HG03469 (cell line): ENCODE data around the gene LRRC59.

Experiments
- ATAC-seq: cut with Tn5 transposase; IDR thresholded peaks from one replicate; pipeline ENCODE4 v1.9.1; 2021; ENCODE audit warnings: mild to moderate bottlenecking, moderate library complexity, moderate number of reproducible peaks; ENCODE audit not compliant: unreplicated experiment

LRRC59 gene

GRCh38 chr17:50388728-50389127, 8.6 kb downstream of the LRRC59 start:
- ATAC-seq: no peak

DNA sequence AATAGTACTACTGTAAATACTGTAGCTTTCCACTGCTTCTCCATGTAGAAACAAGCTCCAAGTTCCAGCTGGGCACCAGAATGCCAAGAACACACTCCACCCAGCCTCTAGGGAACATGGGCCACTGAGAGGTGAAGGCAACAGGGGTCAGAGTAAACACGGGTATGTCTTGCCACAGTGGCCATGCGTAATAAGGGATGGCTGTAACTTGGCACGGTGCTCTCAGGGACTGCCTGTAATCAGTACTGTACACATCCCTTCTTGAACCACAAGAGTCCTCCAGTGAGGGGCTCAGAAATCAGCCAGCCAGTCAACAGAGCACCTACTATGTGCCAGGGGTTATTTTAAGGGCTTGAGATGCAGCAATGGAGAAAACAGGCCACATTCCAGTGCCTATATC, 10.8 kb downstream of the LRRC59 start:
- ATAC-seq: no peak

- ATAC-seq: no peak
These were observed 14.4 kb downstream of the LRRC59 start for GRCh38 chr17:50382931-50383330.

DNA sequence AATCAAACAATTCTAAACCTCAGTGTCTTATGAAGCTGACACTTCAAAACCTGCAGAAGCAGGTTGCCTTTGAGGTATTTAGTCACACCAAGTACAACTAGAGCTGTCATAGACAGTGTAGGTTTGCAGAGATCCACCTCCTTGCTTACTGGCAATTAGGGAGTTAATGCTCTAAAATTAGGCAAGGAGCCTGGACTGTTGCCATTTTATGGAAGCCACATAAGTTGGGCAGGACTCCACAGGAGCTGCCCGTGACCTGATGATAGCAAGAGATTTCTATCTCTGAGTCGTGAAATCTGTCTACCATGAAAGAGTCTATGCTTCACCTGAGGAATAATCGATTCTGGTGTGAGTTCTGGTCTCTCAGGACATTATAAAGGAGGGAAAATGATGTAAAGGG, 15.4 kb downstream of the LRRC59 start:
- ATAC-seq: no peak

GRCh38 chr17:50381260-50381815, 16.0 kb downstream of the LRRC59 start:
- ATAC-seq: no peak

- no peak for ATAC-seq
These were observed 16.7 kb downstream of the LRRC59 start for GRCh38 chr17:50380369-50381259.

DNA sequence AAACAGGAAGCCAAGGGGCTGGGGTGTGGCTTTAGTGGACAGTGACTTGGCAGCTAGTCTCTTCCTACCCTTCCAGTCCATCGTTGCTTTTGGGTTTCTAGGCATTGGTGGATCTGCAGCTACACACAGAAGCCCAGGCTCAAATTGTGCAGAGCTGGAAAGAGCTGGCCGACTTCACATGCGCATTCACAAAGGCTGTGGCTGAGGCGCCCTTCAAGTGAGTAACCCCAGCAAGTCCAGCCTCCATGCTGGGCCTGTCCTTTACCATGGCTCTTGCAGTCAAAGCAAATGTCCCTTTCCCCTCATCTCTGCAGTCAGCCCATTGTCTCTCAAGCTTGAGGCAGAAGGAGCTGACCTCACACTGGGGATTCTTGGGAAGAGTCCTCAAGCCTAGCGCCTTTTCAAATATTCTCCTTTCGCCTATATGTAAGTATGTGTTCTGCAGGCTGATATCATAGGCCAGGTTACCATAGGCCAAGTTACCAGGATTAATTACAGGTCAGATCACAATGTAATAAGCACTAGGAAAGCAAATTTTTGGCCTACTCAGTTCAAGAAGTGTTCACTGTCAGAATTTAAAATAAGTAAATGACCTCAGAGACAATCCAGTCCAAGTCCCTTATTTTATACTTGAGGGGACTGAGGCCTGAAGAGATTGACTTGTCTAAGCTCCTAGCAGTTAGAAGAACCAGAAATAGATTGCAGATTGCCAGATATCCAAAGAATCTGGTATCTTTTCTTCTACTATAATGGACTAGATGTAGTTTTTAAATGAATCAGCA, 17.8 kb downstream of the LRRC59 start:
- no peak for ATAC-seq

DNA sequence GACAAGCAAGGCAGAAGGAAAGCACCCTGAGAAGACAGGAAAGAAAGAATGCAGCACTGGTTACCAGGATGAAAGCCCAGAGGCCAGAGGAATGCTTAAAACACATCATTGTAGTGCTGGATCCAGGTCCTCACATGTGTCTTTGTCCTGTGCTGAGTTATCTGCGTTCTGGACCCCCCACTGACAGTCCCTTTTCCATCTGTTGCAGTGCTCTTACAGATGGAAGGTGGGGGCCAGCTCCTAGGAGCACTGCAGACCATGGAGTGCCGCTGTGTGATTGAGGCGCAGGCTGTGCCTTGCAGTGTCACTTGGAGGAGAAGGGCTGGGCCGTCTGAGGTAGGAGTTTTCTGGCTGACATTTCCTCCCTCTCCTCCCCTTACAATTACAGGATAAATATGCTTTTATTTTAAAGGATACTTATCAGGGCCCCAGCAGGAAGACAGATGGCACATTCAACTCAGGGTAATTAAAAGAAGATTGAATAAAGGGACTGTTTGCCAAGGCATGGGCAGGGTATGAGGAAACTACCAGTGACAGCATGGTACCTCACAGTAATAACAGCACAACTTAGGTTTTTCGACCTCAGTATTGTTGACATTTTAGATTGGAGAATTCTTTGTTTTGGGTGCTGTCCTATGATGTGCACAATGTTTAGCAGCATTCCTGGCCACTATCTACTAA, 21.3 kb downstream of the LRRC59 start:
- no peak for ATAC-seq

- ATAC-seq: no peak
These were observed 23.6 kb downstream of the LRRC59 start for GRCh38 chr17:50373705-50374104.

- no peak for ATAC-seq
These were observed 24.4 kb downstream of the LRRC59 start, which contains the start of the genes EME1 and MRPL27 for GRCh38 chr17:50372758-50373556. Gene EME1 (plus strand): TSS chr17:50373229. CDS start chr17:50375209, 1,980 bp downstream. Gene MRPL27 (minus strand): TSS chr17:50373184. CDS start chr17:50373170, 14 bp downstream.

DNA sequence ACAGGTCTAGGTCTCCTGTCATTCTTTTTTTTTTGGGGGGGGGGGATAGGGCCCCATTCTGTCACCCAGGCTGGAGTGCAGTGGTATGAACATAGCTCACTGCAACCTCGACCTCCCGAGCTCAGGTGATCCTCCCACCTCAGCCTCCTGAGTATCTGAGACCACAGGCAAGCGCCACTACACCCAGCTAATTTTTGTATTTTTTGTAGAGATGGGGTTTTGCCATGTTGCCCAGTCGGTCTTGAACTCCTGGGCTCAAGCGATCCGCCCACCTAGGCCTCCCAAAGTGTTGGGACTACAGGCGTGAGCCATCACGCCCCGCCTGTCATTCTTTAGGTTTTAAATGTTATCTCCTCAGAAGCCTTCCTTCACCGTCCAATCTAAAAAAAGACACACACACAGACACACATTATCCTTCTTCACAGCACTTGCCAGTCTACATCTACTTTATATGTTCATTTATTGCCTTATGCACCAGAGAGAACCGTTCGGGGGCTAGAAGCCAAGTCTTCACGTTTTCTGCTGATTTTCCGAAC, 25.0 kb downstream of the LRRC59 start:
- no peak for ATAC-seq

- ATAC-seq: no peak
These were observed 25.8 kb downstream of the LRRC59 start for GRCh38 chr17:50371526-50371925.

- no peak for ATAC-seq
These were observed 27.3 kb downstream of the LRRC59 start for GRCh38 chr17:50370052-50370451.

- no peak for ATAC-seq
These were observed 29.9 kb downstream of the LRRC59 start for GRCh38 chr17:50367401-50367800.

GRCh38 chr17:50365649-50366393, 31.5 kb downstream of the LRRC59 start:
- ATAC-seq: no peak

- ATAC-seq: no peak
These were observed 32.2 kb downstream of the LRRC59 start for GRCh38 chr17:50365165-50365564.

DNA sequence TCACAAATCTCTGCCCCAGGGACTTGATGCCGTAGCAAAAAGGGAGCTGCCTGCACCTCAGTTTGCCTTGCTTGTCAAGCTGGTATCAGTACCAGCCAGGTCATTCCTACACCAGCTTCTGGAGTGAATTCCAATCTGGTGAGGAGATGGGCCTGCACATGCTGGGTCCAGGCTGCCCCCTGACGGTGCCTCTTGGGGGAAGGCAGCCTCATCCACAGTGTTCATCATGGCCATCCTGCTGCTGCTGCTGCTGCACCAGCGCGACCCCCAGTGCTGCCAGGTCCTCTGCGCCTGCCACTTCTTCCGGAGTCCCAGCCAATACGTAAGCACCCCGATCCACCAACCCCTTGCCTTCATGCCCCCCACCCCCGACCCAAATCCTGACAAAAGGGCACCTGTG, 32.6 kb downstream of the LRRC59 start:
- no peak for ATAC-seq

DNA sequence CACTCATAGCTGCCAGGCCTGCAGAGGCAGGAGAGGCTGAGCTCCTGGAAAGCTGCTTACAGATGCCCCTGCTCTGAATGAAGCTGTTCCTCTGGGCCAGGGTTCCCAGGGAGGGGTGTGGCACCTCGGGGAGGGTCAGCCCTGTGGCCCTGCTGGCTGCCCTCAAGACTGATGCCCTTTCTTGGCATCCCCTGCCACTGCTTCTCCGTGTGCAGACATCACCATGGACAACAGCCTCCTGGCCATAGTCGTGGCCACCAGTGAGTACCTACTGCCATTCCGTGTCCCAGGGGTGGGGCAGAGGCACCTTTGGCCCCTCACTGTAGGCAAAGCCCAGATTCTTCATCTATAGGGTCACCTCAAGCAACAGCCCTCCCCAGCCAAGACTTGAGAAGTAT, 33.3 kb downstream of the LRRC59 start:
- ATAC-seq: no peak
